OCI-M2 (cell line): ENCODE data around the gene FLRT3.

Source experiments
- DNase-seq: peaks from one replicate; lab custom pipeline; 2025; ENCODE audit not compliant: unreplicated experiment; lab: John Stamatoyannopoulos, UW

Gene FLRT3

DNA sequence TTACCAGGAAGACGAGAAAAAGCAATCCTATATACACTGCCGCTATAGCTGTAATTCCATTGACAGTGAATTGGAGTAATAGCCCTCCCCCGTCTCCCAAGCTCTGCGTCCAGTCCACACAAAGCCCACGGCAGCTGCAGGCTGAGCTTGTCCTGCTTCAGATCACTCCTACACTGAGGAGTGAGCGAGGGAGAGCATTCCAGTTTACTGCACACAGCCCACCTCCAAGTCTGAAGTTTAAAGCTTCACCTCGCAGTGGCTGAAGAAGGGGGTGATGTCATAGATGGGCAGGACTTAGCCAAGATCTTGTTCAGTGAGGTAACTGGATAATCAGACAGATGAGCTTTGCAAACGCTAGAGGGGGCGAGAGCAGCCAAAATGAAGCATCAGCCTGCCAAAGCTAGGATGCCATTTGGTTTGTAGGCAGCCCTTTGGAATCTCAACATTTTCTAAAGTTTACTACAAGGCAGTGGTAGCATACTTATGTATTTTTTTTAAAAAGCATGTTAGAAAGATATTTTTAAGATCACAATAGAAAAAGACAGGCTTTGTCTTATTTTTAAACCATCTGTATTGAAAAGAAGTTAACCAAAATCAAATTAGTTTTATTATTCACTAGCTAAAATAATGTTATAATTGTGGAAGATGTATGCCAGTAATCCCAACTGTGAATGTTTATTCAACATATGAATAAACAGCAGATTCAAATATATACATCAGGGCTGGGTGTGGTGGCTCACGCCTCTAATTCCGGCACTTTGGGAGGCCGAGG is at the start of gene FLRT3:
TSS of gene FLRT3 (minus strand) at position 213 of the 772 bp plus-strand sequence. CDS start 10,106 bp downstream, outside the sequence.
- DNase-seq = no peak

DNA sequence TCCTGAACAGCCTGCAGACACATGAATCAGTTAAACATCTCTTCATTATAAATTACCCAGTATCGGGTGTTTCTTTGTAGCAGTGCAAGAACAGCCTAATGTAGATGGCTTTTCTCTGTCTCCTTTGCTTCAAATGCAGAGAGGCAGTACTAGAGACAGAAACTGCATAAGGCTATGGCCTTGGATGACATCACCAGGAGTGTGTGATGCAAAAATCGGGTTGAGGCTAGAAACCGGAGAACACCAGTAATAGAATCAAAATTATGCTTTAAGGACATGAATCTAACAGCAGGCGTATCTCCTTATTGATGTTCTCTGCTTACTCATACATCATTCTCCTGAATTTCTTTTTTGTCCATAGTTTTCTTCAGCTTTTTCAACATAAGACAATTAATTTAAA is 49.3 kb upstream of the FLRT3 start:
- DNase-seq = no peak

DNA sequence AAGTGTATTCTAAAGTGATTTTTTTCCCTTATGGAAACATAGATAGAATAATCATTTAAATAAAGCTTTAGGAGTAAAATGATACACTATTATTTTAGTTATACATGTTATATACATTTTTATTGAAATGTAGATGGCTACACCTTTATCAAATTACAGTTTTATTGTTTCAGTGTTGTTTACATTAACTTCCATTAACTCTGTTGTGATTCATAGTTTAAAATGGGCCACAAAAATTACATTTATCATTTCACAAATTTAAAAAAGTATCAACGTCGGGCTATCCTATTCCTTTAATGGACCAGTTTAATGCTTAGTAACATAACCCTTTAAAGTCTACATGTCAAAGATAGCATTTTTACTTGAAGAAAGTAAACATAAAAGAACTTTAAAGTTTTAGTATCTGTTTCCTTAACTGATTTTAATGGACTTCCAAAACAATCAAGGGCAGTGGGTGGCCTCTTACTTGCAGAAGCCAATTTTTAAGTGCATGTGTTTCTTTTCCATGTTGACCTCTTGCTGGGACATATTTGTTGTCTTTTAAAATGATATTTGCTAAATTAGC is 47.8 kb upstream of the FLRT3 start:
- DNase-seq = no peak

DNA sequence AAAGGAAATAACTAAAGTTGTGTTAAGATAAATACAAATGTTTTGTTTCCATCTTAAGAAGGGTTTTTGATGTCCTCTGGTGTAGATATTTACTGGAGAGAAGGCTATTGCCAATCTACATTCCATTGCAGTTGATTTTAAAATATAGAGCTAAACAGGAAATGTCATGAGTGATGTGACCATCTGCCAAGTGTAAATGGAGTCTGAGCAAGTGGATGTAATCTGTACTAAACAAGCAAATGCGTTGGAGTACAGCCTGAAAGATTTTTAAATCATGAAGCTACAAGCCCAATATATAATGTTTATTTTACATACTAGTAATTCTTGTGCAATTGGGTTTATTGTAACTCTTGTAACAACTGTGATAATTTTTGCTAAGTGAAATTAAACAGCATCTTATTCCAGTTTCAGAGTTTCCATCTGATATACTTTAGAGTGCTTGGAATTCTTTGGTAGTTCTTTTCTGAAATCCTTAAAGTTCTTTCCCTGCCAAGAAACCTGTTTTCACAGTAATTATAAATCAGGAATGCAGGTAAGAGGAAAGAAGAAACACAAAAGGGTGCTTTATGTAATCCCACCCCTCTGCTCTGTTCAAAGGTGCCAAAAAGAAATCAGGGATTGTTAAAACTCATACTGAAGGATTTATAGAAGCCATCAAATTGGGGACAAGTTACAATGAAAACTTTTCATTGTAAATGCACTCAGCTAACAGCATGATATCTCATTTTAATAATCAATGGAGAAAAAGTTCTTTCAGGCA is 47.2 kb upstream of the FLRT3 start:
- no peak for DNase-seq

DNA sequence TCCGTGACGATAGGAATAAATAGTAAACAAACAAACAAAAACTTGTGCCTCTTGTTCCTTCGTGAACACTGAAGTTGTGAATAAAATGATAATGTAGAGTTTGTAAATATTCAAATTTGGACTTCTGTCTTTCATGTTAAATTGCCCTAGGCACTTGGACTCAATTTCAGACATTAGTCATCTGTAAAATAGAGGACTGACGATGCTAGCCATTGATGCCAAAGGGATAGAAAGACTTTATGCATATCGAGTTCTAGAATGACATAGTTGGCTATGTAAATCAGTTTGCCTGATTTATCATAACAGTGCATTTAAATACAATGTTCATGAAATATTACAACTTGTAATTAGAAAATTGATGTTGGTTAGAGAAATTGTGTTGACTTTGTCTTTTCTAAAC is 45.9 kb upstream of the FLRT3 start:
- DNase-seq = no peak

DNA sequence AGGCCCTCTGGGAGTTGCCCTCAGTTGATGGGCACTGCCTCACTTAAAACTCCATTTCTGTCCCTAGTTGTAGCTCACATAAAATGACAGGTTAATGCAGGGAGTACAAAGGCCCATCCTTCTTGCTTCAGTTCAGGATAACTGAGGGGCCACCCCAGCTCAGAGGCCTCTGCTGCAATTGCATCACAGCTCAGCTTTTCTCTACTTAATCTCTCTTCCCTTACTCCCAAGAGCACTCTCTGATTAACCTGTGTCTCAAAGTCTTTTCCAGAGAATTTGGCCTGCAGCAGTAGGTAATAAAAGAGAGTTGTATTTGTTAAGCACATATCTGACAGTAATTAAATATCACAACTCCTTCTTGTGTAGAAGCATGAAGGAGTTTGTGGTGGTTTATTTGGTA is 40.9 kb upstream of the FLRT3 start:
- no peak for DNase-seq

DNA sequence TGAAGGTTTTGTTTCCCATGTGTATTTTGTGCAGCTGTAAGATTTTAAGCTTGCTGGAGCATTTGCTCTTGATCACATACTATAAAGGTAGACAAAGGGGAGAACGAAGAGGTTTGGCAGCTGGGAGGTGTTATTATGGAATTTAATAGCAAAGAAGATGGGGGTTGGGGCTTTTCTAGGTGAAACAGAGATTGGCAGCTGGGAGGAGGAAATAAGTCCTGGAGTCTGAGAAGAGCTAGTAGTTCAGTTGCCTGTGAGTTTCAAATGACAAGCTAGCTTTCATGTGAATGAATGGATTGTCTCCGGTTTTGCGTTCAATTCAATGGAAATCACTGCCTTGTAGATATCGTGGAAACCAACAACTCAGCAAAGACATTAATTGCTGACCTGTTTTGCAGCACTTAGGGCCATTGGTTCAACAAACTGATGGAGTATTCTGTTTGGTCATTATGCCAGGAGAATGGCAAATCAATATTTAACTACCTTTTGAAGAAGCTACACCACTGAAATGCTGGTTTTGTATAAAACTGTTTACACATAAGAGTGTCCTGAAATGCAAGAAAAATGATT is 38.1 kb upstream of the FLRT3 start:
- no peak for DNase-seq

DNA sequence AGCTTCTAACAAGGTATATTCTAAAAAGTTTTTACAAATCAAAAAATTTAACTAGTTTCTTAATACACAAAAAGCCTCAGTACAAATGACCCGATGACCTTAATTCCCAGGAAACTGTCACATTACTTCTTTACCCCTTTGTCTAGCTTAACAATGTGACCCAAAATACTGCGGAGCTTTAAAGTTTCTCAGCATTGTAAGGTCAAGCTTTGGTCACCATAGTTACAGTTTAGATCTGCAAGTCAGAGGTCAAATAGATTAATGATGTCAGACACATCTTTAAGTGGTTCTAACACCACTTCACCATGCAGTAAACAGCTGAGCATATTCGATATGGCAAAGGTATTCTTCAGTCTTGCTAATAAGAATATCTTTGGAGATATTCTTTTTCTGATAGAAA is 36.8 kb upstream of the FLRT3 start:
- DNase-seq = no peak

DNA sequence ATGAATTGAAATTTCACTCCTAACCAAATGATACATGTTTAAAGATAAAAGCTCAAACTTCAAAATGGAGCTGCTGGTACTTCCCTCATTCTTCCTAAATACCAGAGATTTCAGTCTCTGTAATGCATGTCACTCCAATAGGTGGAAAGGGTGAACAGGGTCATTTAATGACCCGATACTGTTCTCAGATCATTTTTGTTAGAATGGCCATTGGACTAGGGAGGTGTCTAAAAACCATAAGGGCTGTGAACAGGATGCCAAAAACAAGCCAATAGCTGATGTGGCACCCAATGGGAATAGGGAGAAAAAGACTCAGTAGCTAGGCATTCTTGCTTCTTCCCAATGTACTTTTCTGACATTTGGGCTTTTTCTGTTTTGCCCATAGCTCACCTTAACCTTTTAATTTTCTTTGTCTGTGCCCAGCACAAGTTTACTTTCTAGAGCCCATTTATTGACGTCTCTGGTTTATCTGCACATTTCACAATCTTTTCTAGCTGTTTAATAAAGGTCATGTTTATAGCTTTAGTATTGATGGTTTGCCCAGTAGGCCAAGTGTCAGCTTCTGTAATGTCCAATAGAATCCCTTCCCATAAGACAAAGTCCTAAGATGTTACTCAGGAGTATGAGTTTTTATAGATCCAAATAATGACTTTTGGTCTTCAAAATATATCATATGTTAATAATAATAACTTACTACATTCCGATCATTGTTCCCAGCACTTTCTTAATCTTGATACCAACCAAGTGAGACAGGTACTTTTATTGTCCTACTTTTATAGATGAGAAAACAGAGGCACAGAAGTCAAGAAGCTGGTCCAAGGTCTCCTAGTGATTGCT is 24.3 kb upstream of the FLRT3 start:
- DNase-seq = no peak

DNA sequence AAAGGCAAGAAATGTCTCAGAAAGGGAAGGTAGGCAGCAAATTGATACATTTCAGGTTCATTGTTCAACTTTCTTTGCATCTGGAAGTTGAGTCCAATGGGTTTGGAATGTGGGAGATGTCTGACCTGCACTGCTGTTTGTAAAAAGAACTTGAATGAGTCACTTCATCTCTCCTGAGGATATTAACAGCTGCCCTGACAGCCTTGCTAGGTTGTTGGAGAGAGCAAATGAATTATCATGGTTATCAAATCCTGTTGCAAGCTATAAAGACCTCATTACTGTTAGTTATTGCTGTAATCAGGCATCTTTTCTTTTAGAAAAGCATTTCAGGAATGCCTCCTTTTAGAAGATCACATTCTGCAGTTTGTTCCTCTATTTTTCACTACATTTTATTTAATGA is 23.0 kb upstream of the FLRT3 start:
- no peak for DNase-seq

DNA sequence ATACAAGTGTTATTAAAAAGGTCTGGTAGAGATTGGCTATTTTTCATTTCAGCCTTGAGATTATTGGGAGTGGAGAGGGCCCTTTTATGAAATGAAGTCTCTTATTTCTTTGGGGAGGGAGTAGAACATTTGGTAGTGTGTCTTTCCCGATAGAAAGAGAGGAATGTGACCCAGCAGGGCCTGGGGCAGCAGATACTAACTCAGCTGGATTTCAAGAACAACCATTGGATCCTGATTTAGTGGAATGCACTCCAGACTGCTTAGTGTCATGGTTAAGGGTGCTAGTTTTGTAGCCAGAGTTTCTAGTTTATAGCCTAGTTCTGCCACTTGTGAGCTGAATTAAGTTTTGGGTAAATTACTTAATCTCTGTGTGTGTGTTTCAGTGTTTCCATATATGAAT is 18.4 kb upstream of the FLRT3 start:
- no peak for DNase-seq

DNA sequence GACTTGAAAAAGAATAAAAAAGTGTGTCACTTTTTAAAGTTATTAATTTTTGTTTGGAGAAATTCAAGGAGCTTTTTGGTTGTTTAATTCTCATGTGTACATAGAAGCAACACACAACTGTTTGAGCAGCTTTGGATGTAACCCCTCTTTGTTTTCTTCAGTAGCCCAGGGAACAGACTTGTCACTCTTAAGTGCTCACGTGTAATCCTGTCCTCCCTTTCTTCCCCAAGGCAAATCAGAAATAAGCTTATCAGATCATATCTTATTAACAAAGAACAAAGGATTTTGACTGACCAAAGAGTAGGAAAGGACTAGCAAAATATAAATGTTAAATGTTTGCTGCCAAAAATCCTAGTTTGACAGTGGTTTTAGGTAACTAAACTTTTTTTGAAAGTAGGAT is 7.3 kb upstream of the FLRT3 start:
- no peak for DNase-seq

DNA sequence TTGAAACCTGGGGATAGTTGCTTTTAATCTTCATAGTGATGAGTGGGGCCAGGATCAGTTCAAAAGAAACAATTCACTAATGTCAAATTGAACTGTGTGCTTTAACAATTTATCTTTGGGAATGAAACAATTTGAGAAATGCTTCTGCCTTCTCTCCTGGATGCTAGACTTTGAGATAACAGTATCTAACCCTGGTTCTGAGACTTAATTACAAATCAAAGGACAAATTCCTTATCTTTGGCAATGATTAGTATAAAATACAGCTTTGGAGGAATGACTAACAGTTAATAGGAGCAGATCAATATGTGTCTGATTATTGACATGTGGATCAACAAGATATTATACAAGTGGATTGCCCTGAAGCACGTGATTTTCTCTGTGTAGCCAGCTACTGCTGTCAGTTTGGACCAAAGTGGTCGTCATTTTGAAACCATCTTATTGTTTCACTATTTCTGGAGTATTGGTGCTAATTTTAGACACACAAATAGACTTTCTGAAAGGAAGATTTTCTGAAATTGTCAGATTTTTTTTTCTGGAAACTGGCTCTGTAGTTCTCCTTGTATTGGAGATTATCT is 6.2 kb upstream of the FLRT3 start:
- no peak for DNase-seq

DNA sequence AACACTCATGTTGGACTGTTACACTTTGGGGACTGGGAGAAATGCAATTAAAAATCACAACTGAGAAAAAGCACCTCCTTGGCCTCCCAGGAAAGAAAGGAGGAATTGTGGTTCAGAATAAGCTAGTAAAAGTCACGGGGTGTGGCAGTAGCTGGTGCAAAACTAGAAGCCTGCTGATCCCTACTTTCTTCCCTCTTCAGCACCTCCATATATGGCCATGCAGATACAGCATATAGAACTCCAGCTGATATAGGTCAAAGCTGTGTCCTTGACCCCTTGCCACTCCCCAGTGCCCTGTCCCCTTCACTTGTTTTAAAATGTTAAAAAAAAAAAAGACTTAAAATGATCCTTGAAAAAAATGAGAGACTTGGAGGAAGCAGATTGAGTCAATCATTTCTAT is 5.5 kb upstream of the FLRT3 start:
- DNase-seq = no peak

DNA sequence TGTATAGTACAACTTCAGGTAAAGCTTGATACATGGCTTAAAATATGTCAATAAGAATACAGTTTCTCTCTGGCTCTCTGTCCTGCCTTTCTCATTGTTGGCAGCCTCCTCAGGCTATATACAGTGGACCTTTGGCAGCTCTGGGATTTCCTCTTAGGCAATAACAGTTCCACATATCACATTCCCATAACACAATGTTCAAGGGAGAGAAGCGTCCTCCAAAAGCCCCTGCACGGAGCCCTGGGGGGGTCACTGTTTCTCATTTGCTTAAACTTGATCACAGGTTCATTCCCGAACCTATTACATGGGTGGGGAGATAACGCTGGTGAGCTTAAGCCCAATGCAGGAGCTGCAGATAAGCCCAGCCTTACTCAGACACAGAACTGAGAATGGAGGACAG is 4.4 kb upstream of the FLRT3 start:
- DNase-seq = no peak

DNA sequence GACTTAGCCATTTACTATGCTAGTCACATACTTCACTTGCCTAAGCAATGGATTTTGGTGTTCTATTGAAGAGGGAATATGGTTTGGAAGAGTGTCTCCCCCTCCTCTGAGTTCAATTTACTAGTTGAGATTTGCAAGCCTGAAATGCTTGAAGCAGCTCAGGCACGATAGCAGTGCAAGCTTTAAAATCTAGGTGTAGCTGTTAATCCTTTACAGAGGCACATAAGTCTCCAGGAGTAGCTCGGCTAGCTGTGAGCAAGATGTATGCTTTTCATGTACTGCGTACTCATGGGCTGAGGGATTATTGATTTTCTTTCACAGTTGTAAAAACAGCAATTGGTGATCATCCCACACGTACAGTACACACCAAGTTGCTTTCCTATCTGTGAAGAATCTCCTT is 726 bp downstream of the FLRT3 start:
- no peak for DNase-seq

DNA sequence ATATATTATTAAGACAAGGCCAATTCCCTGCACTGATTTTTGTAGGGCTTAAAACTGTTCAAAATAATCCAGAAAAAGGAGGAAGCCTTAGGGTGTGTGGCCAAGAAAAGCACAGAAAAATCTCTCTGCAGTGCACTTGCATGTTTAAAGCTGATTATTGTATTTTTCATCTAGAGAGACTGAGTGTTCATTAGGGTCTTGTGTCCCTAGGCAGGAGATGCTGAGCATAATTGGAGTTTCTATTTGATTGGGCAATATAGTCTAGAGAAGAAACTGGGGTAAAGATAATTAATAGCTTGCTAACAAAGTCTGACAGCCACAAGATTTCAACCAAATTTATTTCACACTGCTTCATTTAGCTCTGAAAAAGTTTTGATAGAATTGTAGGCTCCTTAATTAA is 2.4 kb downstream of the FLRT3 start:
- DNase-seq = no peak

DNA sequence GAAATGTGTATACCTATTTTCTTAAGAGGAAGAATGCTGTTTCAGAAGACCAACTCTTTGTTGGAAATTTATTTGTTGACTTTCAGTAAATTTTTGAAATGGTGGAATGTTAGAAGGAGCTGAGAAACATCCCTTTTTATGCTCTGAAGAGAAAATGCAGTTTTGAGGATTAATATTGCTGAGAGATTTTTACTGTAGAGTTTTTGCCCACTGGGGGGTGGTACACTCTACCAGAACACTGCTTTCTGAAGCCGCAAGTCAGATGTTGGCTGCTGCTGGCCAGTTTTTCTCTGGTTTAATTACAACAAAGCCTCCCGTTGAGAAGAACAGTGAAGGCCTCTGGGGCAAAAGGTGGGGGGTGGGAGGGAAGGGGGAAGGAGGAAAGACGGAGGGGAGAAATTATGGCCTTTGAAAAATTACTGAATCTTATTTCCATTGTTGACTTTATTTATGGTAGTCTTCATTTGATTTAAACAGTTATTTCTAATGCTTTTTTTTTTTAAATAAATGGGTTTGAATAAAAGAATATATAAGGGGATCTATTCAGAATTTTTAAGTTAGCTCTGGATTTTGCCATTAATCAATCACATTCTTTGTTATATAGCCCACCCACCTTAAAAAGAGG is 3.0 kb downstream of the FLRT3 start:
- DNase-seq = no peak

DNA sequence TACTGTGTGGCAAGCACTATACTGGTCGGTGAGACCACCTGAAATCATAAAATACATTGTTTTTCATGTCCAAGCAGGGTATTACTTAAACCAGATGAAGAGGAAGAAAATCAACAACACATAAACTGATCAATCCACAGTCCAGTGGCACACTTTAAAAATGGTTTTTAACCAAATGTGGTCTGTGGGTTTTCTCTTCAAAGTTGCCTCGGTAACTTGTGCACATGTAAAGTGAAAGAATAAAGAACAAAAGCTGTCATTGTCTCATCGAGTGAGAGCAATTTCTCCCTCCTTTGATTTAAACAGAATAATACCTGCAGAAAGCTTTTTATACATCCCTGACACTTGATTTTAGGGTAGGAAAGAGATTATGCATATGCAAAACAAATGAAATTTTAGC is 3.7 kb downstream of the FLRT3 start:
- no peak for DNase-seq

DNA sequence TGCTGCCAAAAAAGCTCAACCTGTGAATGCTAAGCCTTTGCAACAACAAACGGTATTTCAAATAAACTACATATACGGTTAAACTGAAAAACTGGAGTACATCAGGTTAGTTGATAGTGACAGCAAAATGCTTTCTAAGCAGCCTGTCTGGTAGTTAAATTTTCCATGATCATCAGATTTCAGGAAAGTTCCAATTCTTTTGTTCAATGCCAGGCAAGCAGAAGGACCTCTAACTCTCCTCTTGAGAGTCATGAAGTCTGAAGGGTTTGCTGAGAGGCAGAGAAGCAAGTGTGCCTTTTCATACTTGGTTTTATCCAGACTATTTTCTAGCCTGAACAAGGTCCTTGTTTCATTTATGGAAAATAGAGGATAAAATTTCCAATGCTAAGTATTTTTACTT is 4.5 kb downstream of the FLRT3 start:
- DNase-seq = no peak
